Fibroblast of lung (primary cell): Measurements from ENCODE around the gene PSD2.

Experiments
- CTCF ChIP-seq, 2 donors: IDR thresholded peaks in 1 of 2; conservative IDR thresholded peaks in 1 of 2; 1 replicate in 1 of 2; 2 replicates in 1 of 2; pipeline ENCODE4 v1.5.1; 2011 to 2012; ENCODE audit warnings: low read length in 2 of 2, control low read depth in 1 of 2, inconsistent platforms in 1 of 2, low read depth in 1 of 2, mild to moderate bottlenecking in 1 of 2
- EZH2 ChIP-seq: IDR thresholded peaks from 2 replicates; pipeline ENCODE4 v1.5.1; 2012; ENCODE audit warnings: low read length, control low read depth, mild to moderate bottlenecking; ENCODE audit errors: missing control alignments

DNA sequence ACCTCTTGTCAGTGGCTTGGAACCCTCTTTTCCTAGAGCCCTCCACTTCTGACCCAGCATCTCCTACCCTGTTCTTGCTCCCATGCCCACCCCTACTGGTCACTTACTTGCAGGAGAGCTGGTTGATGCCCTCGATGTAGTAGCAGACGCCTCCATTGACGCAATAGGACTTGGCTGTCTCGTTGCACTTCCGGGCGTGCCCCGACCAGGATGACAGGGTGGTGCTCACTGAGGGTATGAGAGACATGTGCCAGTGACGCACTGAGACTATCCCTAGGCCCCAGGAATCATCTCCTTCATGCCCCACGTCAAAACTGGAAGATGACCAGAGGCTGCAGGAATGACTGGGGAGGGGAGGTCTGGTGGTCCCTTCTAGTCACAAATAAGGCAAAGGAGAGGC, 76.0 kb downstream of the PSD2 start:
- TF ChIP-seq CTCF (conservative IDR thresholded peaks at IDR 0.05 in 1 of 2, IDR thresholded peaks at IDR 0.05 in 1 of 2; ENCODE audit: low read depth in 1 of 2, low read length in 2 of 2) (no peak), EZH2 (no peak)
